Activated naive CD8-positive, alpha-beta T cell treated with anti-CD3 and anti-CD28 coated beads, Interleukin-2, amount 10 ng/mL, durations not matched to agents 7 days and 5 days (primary cell): ENCODE measurements around the gene C7. TPM values are rescaled to one million over a fixed set of nuclear protein-coding genes. Genes with fewer than 3 reads are reported as not detected.

Experiments used
- ATAC-seq: fragments of 150-1000 bp; cut with Tn5 transposase; one replicate; pipeline ENCODE4 v1.10.0; 2021; ENCODE audit warnings: low read depth, moderate library complexity
- POLR2A ChIA-PET: fragments of 350-600 bp; sonication (Branson Sonifier 250); formaldehyde crosslinking; loops from one replicate; lab custom pipeline; 2021; ENCODE audit warnings: antibody characterized with exemption; lab: Charles Lee
- DNase-seq: peaks from one replicate; pipeline ENCODE4 v3.0.0; 2021
- H3K27ac Mint-ChIP-seq: one replicate; pipeline ENCODE4 v1.8.0; 2022; ENCODE audit warnings: mild to moderate bottlenecking, mixed read lengths
- H3K27me3 Mint-ChIP-seq: one replicate; pipeline ENCODE4 v1.8.0; 2022; ENCODE audit warnings: mild to moderate bottlenecking, moderate library complexity, mixed read lengths
- H3K36me3 Mint-ChIP-seq: one replicate; pipeline ENCODE4 v1.8.0; 2021; ENCODE audit warnings: mild to moderate bottlenecking, mixed read lengths
- H3K4me1 Mint-ChIP-seq: one replicate; pipeline ENCODE4 v1.8.0; 2021; ENCODE audit warnings: mixed read lengths
- H3K4me3 Mint-ChIP-seq: one replicate; pipeline ENCODE4 v1.8.0; 2022; ENCODE audit warnings: mild to moderate bottlenecking, moderate library complexity, mixed read lengths
- H3K9me3 Mint-ChIP-seq: one replicate; pipeline ENCODE4 v1.8.0; 2021; ENCODE audit warnings: mixed read lengths
- total RNA-seq, 2 experiments: library from RNA; stranded (reverse); gene quantifications; one replicate each; pipeline ENCODE4 v1.2.3, GENCODE V29; 2021

Gene C7
- total RNA-seq, 2 experiments from 2014 or later: not detected

GRCh38 chr5:40986666-40987065, 77.4 kb downstream of the C7 start:
- Mint-ChIP-seq H3K4me3 (no peak overlapping the region), H3K27ac (no peak overlapping the region), H3K27me3 (peaks cover 4% of the 10 kb centered on the region), H3K9me3 (no peaks in the 10 kb centered on the region), H3K4me1 (no peaks in the 10 kb centered on the region), H3K36me3 (no peaks in the 10 kb centered on the region)
- ATAC-seq (no peak), DNase-seq (no peak)
- POLR2A ChIA-PET: no interaction called here

- Mint-ChIP-seq H3K36me3 (no peaks in the 10 kb centered on the region), H3K9me3 (no peaks in the 10 kb centered on the region), H3K4me1 (no peaks in the 10 kb centered on the region), H3K4me3 (no peak overlapping the region), H3K27me3 (peaks cover 4% of the 10 kb centered on the region), H3K27ac (no peak overlapping the region)
- ATAC-seq (no peak), DNase-seq (no peak)
- POLR2A ChIA-PET: no interaction called here
These were observed 78.1 kb downstream of the C7 start for GRCh38 chr5:40987349-40987748.

GRCh38 chr5:40988746-40989510, 79.6 kb downstream of the C7 start:
- Mint-ChIP-seq H3K4me3 (no peak overlapping the region), H3K9me3 (no peaks in the 10 kb centered on the region), H3K36me3 (no peaks in the 10 kb centered on the region), H3K27ac (no peak overlapping the region), H3K4me1 (no peaks in the 10 kb centered on the region), H3K27me3 (peaks cover 4% of the 10 kb centered on the region)
- POLR2A ChIA-PET: no interaction called here
- ATAC-seq: no peak
- DNase-seq: no peak

GRCh38 chr5:40991168-40991980, 82.1 kb downstream of the C7 start:
- Mint-ChIP-seq H3K36me3 (no peaks in the 10 kb centered on the region), H3K4me1 (no peaks in the 10 kb centered on the region), H3K9me3 (no peaks in the 10 kb centered on the region), H3K27me3 (no peaks in the 10 kb centered on the region), H3K4me3 (no peak overlapping the region), H3K27ac (no peak overlapping the region)
- no peak for ATAC-seq
- no peak for DNase-seq
- POLR2A ChIA-PET: no interaction called here

GRCh38 chr5:40991981-40992559, 82.8 kb downstream of the C7 start:
- POLR2A ChIA-PET: no interaction called here
- Mint-ChIP-seq H3K36me3 (no peaks in the 10 kb centered on the region), H3K27me3 (no peaks in the 10 kb centered on the region), H3K4me3 (no peak overlapping the region), H3K9me3 (no peaks in the 10 kb centered on the region), H3K4me1 (no peaks in the 10 kb centered on the region), H3K27ac (no peak overlapping the region)
- no peak for ATAC-seq
- no peak for DNase-seq

GRCh38 chr5:40995801-40996586, 86.7 kb downstream of the C7 start:
- Mint-ChIP-seq H3K9me3 (no peaks in the 10 kb centered on the region), H3K27me3 (no peaks in the 10 kb centered on the region), H3K27ac (no peak overlapping the region), H3K36me3 (no peaks in the 10 kb centered on the region), H3K4me1 (no peaks in the 10 kb centered on the region), H3K4me3 (no peak overlapping the region)
- ATAC-seq: no peak
- POLR2A ChIA-PET: no interaction called here
- no peak for DNase-seq

GRCh38 chr5:40999142-40999541, 89.8 kb downstream of the C7 start:
- H3K4me3 Mint-ChIP-seq: no peak overlapping the region
- no peak overlapping the region for H3K27ac Mint-ChIP-seq
- DNase-seq: no peak
- no peaks in the 10 kb centered on the region for H3K36me3 Mint-ChIP-seq
- H3K9me3 Mint-ChIP-seq: no peaks in the 10 kb centered on the region
- POLR2A ChIA-PET: no interaction called here
- no peak for ATAC-seq
- H3K4me1 Mint-ChIP-seq: no peaks in the 10 kb centered on the region
- H3K27me3 Mint-ChIP-seq: no peaks in the 10 kb centered on the region

- H3K27ac Mint-ChIP-seq: no peak overlapping the region
- H3K4me1 Mint-ChIP-seq: no peaks in the 10 kb centered on the region
- H3K27me3 Mint-ChIP-seq: no peaks in the 10 kb centered on the region
- POLR2A ChIA-PET: no interaction called here
- no peak for ATAC-seq
- no peaks in the 10 kb centered on the region for H3K36me3 Mint-ChIP-seq
- H3K4me3 Mint-ChIP-seq: no peak overlapping the region
- H3K9me3 Mint-ChIP-seq: no peaks in the 10 kb centered on the region
- no peak for DNase-seq
These were observed 90.7 kb downstream of the C7 start for GRCh38 chr5:40999966-41000365.

GRCh38 chr5:41003670-41004376, 94.5 kb downstream of the C7 start:
- H3K4me1 Mint-ChIP-seq: no peaks in the 10 kb centered on the region
- H3K36me3 Mint-ChIP-seq: no peaks in the 10 kb centered on the region
- H3K27ac Mint-ChIP-seq: no peak overlapping the region
- no peaks in the 10 kb centered on the region for H3K27me3 Mint-ChIP-seq
- H3K9me3 Mint-ChIP-seq: no peaks in the 10 kb centered on the region
- no peak overlapping the region for H3K4me3 Mint-ChIP-seq
- POLR2A ChIA-PET: no interaction called here
- ATAC-seq (no peak), DNase-seq (no peak)

GRCh38 chr5:41004931-41005330, 95.6 kb downstream of the C7 start:
- no peak for DNase-seq
- no peaks in the 10 kb centered on the region for H3K27me3 Mint-ChIP-seq
- no peaks in the 10 kb centered on the region for H3K4me1 Mint-ChIP-seq
- POLR2A ChIA-PET: no interaction called here
- no peak for ATAC-seq
- H3K36me3 Mint-ChIP-seq: no peaks in the 10 kb centered on the region
- no peaks in the 10 kb centered on the region for H3K9me3 Mint-ChIP-seq
- no peak overlapping the region for H3K27ac Mint-ChIP-seq
- no peak overlapping the region for H3K4me3 Mint-ChIP-seq

- ATAC-seq: no peak
- H3K4me3 Mint-ChIP-seq: no peak overlapping the region
- no peaks in the 10 kb centered on the region for H3K36me3 Mint-ChIP-seq
- no peaks in the 10 kb centered on the region for H3K9me3 Mint-ChIP-seq
- no peak overlapping the region for H3K27ac Mint-ChIP-seq
- H3K27me3 Mint-ChIP-seq: no peaks in the 10 kb centered on the region
- POLR2A ChIA-PET: no interaction called here
- DNase-seq: no peak
- no peaks in the 10 kb centered on the region for H3K4me1 Mint-ChIP-seq
These were observed 99.9 kb downstream of the C7 start for GRCh38 chr5:41009232-41009631.

- Mint-ChIP-seq H3K4me1 (no peaks in the 10 kb centered on the region), H3K27ac (no peak overlapping the region), H3K36me3 (no peaks in the 10 kb centered on the region), H3K4me3 (no peak overlapping the region), H3K27me3 (peaks cover 1% of the 10 kb centered on the region), H3K9me3 (no peaks in the 10 kb centered on the region)
- POLR2A ChIA-PET: no interaction called here
- no peak for DNase-seq
- ATAC-seq: no peak
These were observed 101.3 kb downstream of the C7 start for GRCh38 chr5:41010572-41010971.

- Mint-ChIP-seq H3K27me3 (peaks cover 1% of the 10 kb centered on the region), H3K27ac (no peak overlapping the region), H3K4me3 (no peak overlapping the region), H3K9me3 (no peaks in the 10 kb centered on the region), H3K4me1 (no peaks in the 10 kb centered on the region), H3K36me3 (no peaks in the 10 kb centered on the region)
- DNase-seq (no peak), ATAC-seq (no peak)
- POLR2A ChIA-PET: no interaction called here
These were observed 103.0 kb downstream of the C7 start for GRCh38 chr5:41012318-41012717.
